PC-3 (cell line): Measurements from ENCODE around the gene OR5L2. TPM values are rescaled to one million over a fixed set of nuclear protein-coding genes. Genes with fewer than 3 reads are reported as not detected.
"Not testable (repeated sequence)": the region's sequence is repeated elsewhere in the genome, so short reads cannot be mapped to it uniquely, and the experiment has no call there.

Experiments used
- ATAC-seq: fragments of 200-7000 bp; cut with Tn5 transposase; 2 replicates; pipeline ENCODE4 v1.9.1; 2020; ENCODE audit warnings: mild to moderate bottlenecking, moderate library complexity
- BruUV-seq: library from RNA; stranded (reverse); fragments of 400-500 nt; replicated peaks from 2 replicates; lab custom pipeline; 2021; lab: Mats Ljungman, UMichigan
- CTCF ChIA-PET: fragments of 300-600 bp; sonication (Branson Sonifier 250); formaldehyde crosslinking; loops from one replicate; lab custom pipeline; 2022; ENCODE audit warnings: antibody characterized with exemption; lab: Charles Lee
- POLR2A ChIA-PET: fragments of 300-600 bp; sonication (Branson Sonifier 250); formaldehyde crosslinking; loops from one replicate; lab custom pipeline; 2022; ENCODE audit warnings: antibody characterized with exemption; ENCODE audit not compliant: unreplicated experiment; lab: Charles Lee
- DNase-seq: peaks from one replicate; pipeline ENCODE4 v3.0.0-alpha.2; 2015
- H2AFZ ChIP-seq: fragments of 300-600 bp; sonication (generic); 2 replicates; pipeline ENCODE4 v1.6.0; 2016; ENCODE audit warnings: antibody characterized with exemption, low read length
- H3F3A ChIP-seq: fragments of 300-600 bp; sonication (generic); one replicate; pipeline ENCODE4 v1.6.0; 2017; ENCODE audit warnings: antibody characterized with exemption, low read length, control low read depth, mild to moderate bottlenecking; ENCODE audit not compliant: unreplicated experiment
- H3K27ac ChIP-seq: fragments of 300-600 bp; sonication (generic); 2 replicates; pipeline ENCODE4 v1.5.1; 2016; ENCODE audit warnings: mild to moderate bottlenecking, low read length
- H3K27me3 ChIP-seq: fragments of 300-600 bp; sonication (generic); 2 replicates; pipeline ENCODE4 v1.6.1; 2016; ENCODE audit warnings: low read length, mixed read lengths
- H3K36me3 ChIP-seq: fragments of 300-600 bp; sonication (generic); 2 replicates; pipeline ENCODE4 v1.6.1; 2016; ENCODE audit warnings: low read depth, mixed run types, low read length, mixed read lengths
- H3K4me1 ChIP-seq: fragments of 300-600 bp; sonication (generic); 2 replicates; pipeline ENCODE4 v1.5.1; 2016; ENCODE audit warnings: low read length; ENCODE audit not compliant: insufficient read depth
- H3K4me2 ChIP-seq: fragments of 300-600 bp; sonication (generic); 2 replicates; pipeline ENCODE4 v1.6.0; 2016; ENCODE audit warnings: low read length
- H3K4me3 ChIP-seq: fragments of 300-600 bp; sonication (generic); 2 replicates; pipeline ENCODE4 v1.5.1; 2016; ENCODE audit warnings: mild to moderate bottlenecking, low read length, mixed read lengths
- H3K79me2 ChIP-seq: fragments of 300-600 bp; sonication (generic); 2 replicates; pipeline ENCODE4 v1.6.1; 2017; ENCODE audit warnings: low read length, mixed read lengths
- H3K9ac ChIP-seq: fragments of 300-600 bp; sonication (generic); 2 replicates; pipeline ENCODE4 v1.6.0; 2016; ENCODE audit warnings: mild to moderate bottlenecking, low read length
- H3K9me2 ChIP-seq: fragments of 300-600 bp; sonication (generic); replicated peaks from 2 replicates; pipeline ENCODE4 v1.6.1; 2016; ENCODE audit warnings: mixed run types, low read length, mixed read lengths
- H3K9me3 ChIP-seq: fragments of 300-600 bp; sonication (generic); 2 replicates; pipeline ENCODE4 v1.6.1; 2016; ENCODE audit warnings: low read length, mixed read lengths
- H4K20me1 ChIP-seq: fragments of 300-600 bp; sonication (generic); 2 replicates; pipeline ENCODE4 v1.6.1; 2016; ENCODE audit warnings: low read length, mixed read lengths
- EZH2 ChIP-seq: fragments of 300-600 bp; sonication (generic); IDR thresholded peaks from one replicate; pipeline ENCODE4 v1.6.1; 2017; ENCODE audit warnings: antibody characterized with exemption, mild to moderate bottlenecking, low read length; ENCODE audit not compliant: unreplicated experiment
- EZH2phosphoT487 ChIP-seq: fragments of 300-600 bp; sonication (generic); IDR thresholded peaks from 2 replicates; pipeline ENCODE4 v1.6.1; 2018; ENCODE audit warnings: mild to moderate bottlenecking, antibody characterized with exemption, low read length, borderline replicate concordance
- intact Hi-C: fragments of 100-400 bp; cut with micrococcal nuclease; formaldehyde crosslinking; loops from 2 replicates; pipeline ENCODE4 v1.9.0; 2023
- total RNA-seq: library from RNA; depleted of rRNA; stranded (reverse); fragments of >200 nt; gene quantifications from 2 replicates; pipeline ENCODE4 v1.2.3, GENCODE V29; 2014
- TF ChIP-seq, protein P1 (sequence below): fragments of 300-600 bp; sonication (generic); conservative IDR thresholded peaks from 2 replicates; pipeline ENCODE4 v1.5.1; 2017; ENCODE audit warnings: antibody characterized with exemption, low read depth, mild to moderate bottlenecking, low read length

Gene OR5L2
- total RNA-seq, 1 experiment from 2014 or later = not detected

DNA sequence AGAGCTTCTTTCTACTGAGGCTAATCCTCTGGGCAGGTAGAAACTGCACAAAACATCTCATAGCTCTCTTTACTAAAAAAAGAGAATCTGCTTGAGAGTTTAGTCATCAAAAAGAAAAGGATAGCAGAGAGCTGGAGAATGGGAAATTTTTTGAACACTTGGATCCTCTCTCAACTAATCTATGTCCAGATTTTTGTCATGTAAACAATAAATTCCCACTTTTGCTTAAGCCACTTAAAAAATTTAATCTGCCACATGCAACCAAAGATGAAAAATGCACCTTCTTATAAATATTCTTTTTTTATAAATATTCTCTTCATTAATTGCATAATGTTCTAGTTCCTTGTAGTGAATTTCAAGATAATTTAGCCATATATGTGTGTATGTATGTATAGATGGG lies 22.0 kb downstream of the OR5L2 start:
- no peak for DNase-seq
- Histone ChIP-seq H3K27ac (no peak overlapping the region), H3K9ac (no peak overlapping the region), H3K4me3 (no peak overlapping the region), H3K36me3 (no peaks in the 10 kb centered on the region), H3F3A (no peaks in the 10 kb centered on the region), H3K79me2 (no peaks in the 10 kb centered on the region), H2AFZ (no peak overlapping the region), H3K9me2 (no peaks in the 10 kb centered on the region; the same call in 1 of the 2 replicates), H3K4me2 (no peak overlapping the region), H3K4me1 (no peaks in the 10 kb centered on the region), H3K27me3 (no peaks in the 10 kb centered on the region), H3K9me3 (0 out of 2 replicates have a peak, but pooled peaks cover 3% of the 10 kb centered on the region), H4K20me1 (no peaks in the 10 kb centered on the region)
- no peak for ATAC-seq
- no peak for TF ChIP-seq EZH2
- ChIA-PET POLR2A (no interaction called here), CTCF (no interaction called here)
- no TSS peak for BruUV-seq
- intact Hi-C loops = no loop called here

DNA sequence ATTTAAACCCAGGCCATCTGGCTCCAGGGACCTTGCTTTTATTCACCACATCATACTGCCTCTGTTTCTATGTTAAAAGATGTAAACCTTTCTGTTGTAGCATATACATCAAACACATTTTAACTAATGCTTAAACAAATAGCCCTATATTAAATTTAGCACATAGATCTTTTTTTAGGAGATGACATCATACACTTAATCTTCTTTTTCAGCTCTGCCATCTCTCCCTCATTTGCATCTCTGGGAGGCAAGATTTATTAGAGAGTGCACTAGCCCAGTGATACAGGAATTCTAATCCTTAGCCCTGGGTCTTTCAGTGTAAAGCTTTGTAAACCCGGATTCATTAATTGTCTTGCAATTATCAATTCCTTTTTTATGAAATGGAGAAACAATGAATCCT lies 25.1 kb downstream of the OR5L2 start:
- H3F3A ChIP-seq = no peaks in the 10 kb centered on the region
- H3K27me3 ChIP-seq = 0 out of 2 replicates have a peak, but pooled peaks cover 3% of the 10 kb centered on the region
- ChIA-PET CTCF (no interaction called here), POLR2A (no interaction called here)
- H3K9ac ChIP-seq = no peak overlapping the region
- H3K9me2 ChIP-seq = no peaks in the 10 kb centered on the region
- no peaks in the 10 kb centered on the region for H4K20me1 ChIP-seq
- no peak overlapping the region for H3K27ac ChIP-seq
- no peak overlapping the region for H3K4me3 ChIP-seq
- H3K4me2 ChIP-seq = no peak overlapping the region
- TF ChIP-seq EZH2phosphoT487 = no peak
- no peak for TF ChIP-seq EZH2
- TF ChIP-seq, protein P1, sequence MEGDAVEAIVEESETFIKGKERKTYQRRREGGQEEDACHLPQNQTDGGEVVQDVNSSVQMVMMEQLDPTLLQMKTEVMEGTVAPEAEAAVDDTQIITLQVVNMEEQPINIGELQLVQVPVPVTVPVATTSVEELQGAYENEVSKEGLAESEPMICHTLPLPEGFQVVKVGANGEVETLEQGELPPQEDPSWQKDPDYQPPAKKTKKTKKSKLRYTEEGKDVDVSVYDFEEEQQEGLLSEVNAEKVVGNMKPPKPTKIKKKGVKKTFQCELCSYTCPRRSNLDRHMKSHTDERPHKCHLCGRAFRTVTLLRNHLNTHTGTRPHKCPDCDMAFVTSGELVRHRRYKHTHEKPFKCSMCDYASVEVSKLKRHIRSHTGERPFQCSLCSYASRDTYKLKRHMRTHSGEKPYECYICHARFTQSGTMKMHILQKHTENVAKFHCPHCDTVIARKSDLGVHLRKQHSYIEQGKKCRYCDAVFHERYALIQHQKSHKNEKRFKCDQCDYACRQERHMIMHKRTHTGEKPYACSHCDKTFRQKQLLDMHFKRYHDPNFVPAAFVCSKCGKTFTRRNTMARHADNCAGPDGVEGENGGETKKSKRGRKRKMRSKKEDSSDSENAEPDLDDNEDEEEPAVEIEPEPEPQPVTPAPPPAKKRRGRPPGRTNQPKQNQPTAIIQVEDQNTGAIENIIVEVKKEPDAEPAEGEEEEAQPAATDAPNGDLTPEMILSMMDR = no peak
- H3K9me3 ChIP-seq = 0 out of 2 replicates have a peak, but pooled peaks cover 3% of the 10 kb centered on the region
- ATAC-seq = no peak
- H3K79me2 ChIP-seq = no peaks in the 10 kb centered on the region
- H3K4me1 ChIP-seq = no peaks in the 10 kb centered on the region
- BruUV-seq = no TSS peak
- no peak for DNase-seq
- no peaks in the 10 kb centered on the region for H3K36me3 ChIP-seq
- intact Hi-C loops = no loop called here
- no peak overlapping the region for H2AFZ ChIP-seq

DNA sequence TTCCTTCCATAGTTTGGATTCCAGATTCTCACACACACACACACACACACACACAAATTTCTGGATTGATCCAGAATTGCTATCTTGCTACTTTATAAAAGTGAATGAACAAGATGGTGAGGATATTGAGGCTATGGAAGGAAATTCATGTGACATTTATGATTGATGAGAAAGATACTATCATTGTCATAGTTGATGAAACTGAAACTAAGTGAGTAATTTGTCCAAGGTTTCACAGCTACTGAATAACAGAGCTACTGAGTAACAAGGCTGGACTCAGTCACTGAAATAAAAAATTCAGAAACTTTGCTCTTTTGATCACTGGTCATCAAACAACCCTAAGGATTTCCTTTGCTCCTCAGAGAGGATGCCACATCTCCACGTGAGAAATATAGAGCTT lies 27.7 kb downstream of the OR5L2 start:
- DNase-seq (no peak), ATAC-seq (no peak)
- Histone ChIP-seq H3K9me2 (no peaks in the 10 kb centered on the region), H3K4me2 (no peak overlapping the region), H3F3A (no peaks in the 10 kb centered on the region), H3K9me3 (0 out of 2 replicates have a peak, but pooled peaks cover 3% of the 10 kb centered on the region), H3K9ac (no peak overlapping the region), H3K4me1 (no peaks in the 10 kb centered on the region), H4K20me1 (no peaks in the 10 kb centered on the region), H3K27ac (no peak overlapping the region), H3K36me3 (no peaks in the 10 kb centered on the region), H2AFZ (no peak overlapping the region), H3K4me3 (no peak overlapping the region), H3K27me3 (0 out of 2 replicates have a peak, but pooled peaks cover 5% of the 10 kb centered on the region), H3K79me2 (no peaks in the 10 kb centered on the region)
- BruUV-seq = no TSS peak
- POLR2A ChIA-PET = no interaction called here
- intact Hi-C loops = no loop called here
- TF ChIP-seq EZH2phosphoT487 (no peak), EZH2 (no peak)
- TF ChIP-seq, protein P1 = no peak
- CTCF ChIA-PET = no interaction called here

DNA sequence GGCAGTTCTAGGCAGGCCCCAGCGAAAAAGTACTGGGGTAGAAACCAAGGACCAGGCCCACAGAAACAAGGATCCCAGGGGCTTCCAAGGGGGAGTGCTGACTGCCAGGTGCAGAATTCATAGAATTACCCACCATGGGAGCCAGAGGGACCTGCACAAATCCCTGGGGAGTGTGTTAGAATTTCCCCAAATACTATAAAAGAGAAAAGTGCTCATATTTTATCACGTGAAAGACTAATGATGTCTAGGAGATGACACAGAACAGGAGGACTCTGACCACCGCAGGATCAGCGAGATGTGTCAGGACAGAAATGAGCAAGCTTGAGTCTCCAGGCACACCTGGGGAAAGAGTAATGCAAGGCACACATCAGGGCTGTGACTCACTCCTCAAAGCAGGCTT lies 40.3 kb downstream of the OR5L2 start:
- H3F3A ChIP-seq, H3K9me2 ChIP-seq, BruUV-seq, H3K27ac ChIP-seq, H3K4me1 ChIP-seq, H3K27me3 ChIP-seq, H4K20me1 ChIP-seq, POLR2A ChIA-PET, CTCF ChIA-PET, H3K4me3 ChIP-seq, H2AFZ ChIP-seq, H3K9ac ChIP-seq, H3K4me2 ChIP-seq, DNase-seq, H3K9me3 ChIP-seq, H3K79me2 ChIP-seq, ATAC-seq, H3K36me3 ChIP-seq, intact Hi-C loops: not testable (repeated sequence)

DNA sequence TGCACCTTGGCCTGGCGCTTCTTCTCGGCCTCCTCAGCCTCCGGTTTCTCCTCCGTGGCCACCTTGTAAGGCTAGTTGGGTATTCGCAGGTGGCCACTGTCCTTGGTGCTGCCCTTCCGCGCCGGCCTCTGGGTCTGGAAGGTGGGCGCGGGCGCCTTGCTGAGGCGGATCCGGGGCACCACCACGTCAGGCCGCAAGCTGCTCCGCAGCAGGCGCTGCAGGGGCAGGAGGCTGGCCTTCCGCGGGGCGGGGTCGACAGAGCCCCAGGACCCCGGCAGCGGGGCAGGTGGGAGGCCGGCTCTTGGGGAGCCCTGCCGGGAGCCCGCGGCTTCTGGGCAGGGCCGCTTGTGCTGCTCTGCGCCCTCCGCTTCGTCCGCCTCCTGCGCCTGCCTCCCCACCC lies 45.7 kb downstream of the OR5L2 start:
- DNase-seq, H3K79me2 ChIP-seq, H3K4me3 ChIP-seq, H3K4me2 ChIP-seq, H3K9me3 ChIP-seq, H3K36me3 ChIP-seq, H3K27ac ChIP-seq, POLR2A ChIA-PET, H3K9me2 ChIP-seq, BruUV-seq, intact Hi-C loops, ATAC-seq, H3F3A ChIP-seq, H3K9ac ChIP-seq, H4K20me1 ChIP-seq, CTCF ChIA-PET, H3K27me3 ChIP-seq, H3K4me1 ChIP-seq, H2AFZ ChIP-seq: not testable (repeated sequence)
